GM19468 (cell line): ENCODE data around the gene NRP1.

Experiments
- ATAC-seq: cut with Tn5 transposase; IDR thresholded peaks from one replicate; pipeline ENCODE4 v1.9.1; 2021; ENCODE audit warnings: mild to moderate bottlenecking, moderate library complexity, moderate number of reproducible peaks; ENCODE audit not compliant: unreplicated experiment; ENCODE audit errors: extremely low read depth

The NRP1 gene

GRCh38 chr10:33298110-33298509 is 36.4 kb downstream of the NRP1 start:
- no peak for ATAC-seq

- no peak for ATAC-seq
These were observed 38.6 kb downstream of the NRP1 start for GRCh38 chr10:33295851-33296250.

GRCh38 chr10:33293531-33294170 is 40.8 kb downstream of the NRP1 start:
- ATAC-seq: no peak

- ATAC-seq: no peak
These were observed 41.4 kb downstream of the NRP1 start for GRCh38 chr10:33293076-33293475.

GRCh38 chr10:33291053-33291592 is 43.3 kb downstream of the NRP1 start:
- no peak for ATAC-seq

GRCh38 chr10:33290321-33291052 is 44.0 kb downstream of the NRP1 start:
- ATAC-seq: no peak

- ATAC-seq: no peak
These were observed 44.7 kb downstream of the NRP1 start for GRCh38 chr10:33289776-33290175.

- no peak for ATAC-seq
These were observed 46.3 kb downstream of the NRP1 start for GRCh38 chr10:33288127-33288526.

GRCh38 chr10:33287112-33287511 is 47.4 kb downstream of the NRP1 start:
- ATAC-seq: no peak

- no peak for ATAC-seq
These were observed 48.1 kb downstream of the NRP1 start for GRCh38 chr10:33286157-33286934.

GRCh38 chr10:33284945-33285344 is 49.5 kb downstream of the NRP1 start:
- ATAC-seq: no peak

- no peak for ATAC-seq
These were observed 54.5 kb downstream of the NRP1 start for GRCh38 chr10:33279811-33280602.

- no peak for ATAC-seq
These were observed 55.2 kb downstream of the NRP1 start for GRCh38 chr10:33279276-33279675.

GRCh38 chr10:33278198-33278597 is 56.3 kb downstream of the NRP1 start:
- no peak for ATAC-seq

- no peak for ATAC-seq
These were observed 57.3 kb downstream of the NRP1 start for GRCh38 chr10:33277135-33277536.

GRCh38 chr10:33276282-33276923 is 58.1 kb downstream of the NRP1 start:
- ATAC-seq: no peak

- no peak for ATAC-seq
These were observed 60.2 kb downstream of the NRP1 start for GRCh38 chr10:33274096-33274785.

GRCh38 chr10:33273295-33274002 is 61.0 kb downstream of the NRP1 start:
- ATAC-seq: no peak
